GM12878 (cell line): ENCODE measurements around the gene OTUB2. TPM values are rescaled to one million over a fixed set of nuclear protein-coding genes. Genes with fewer than 3 reads are reported as not detected.
A peak's percentile ranks its signal among the peaks of the same experiment; 100 is the strongest.

Source experiments
- ATAC-seq: fragments of 200-7000 bp; cut with Tn5 transposase; 3 replicates; pipeline ENCODE4 v1.9.1; 2020; ENCODE audit warnings: mild to moderate bottlenecking, moderate library complexity
- BruUV-seq: library from RNA; stranded (reverse); fragments of 400-500 nt; replicated peaks from 2 replicates; lab custom pipeline; 2021; lab: Mats Ljungman, UMichigan
- CTCF ChIA-PET: fragments of 300-600 bp; sonication (Branson Sonifier 250); formaldehyde crosslinking; extraction: SDS; loops from one replicate; lab custom pipeline; 2021; ENCODE audit warnings: inconsistent platforms; lab: Yijun Ruan, JAX
- POLR2A ChIA-PET: fragments of 350-600 bp; formaldehyde crosslinking; extraction: SDS; loops from one replicate; lab custom pipeline; 2021; ENCODE audit warnings: inconsistent platforms; lab: Charles Lee
- RAD21 ChIA-PET: fragments of 300-600 bp; sonication (Branson Sonifier 250); formaldehyde crosslinking; loops from one replicate; lab custom pipeline; 2023; ENCODE audit warnings: antibody characterized with exemption; ENCODE audit not compliant: unreplicated experiment; lab: Charles Lee
- SMC1A ChIA-PET: fragments of 300-600 bp; sonication (Branson Sonifier 250); formaldehyde crosslinking; loops from one replicate; lab custom pipeline; 2023; ENCODE audit not compliant: unreplicated experiment, uncharacterized antibody; lab: Charles Lee
- DNase-seq: peaks from one replicate; pipeline ENCODE4 v3.0.0-alpha.2; 2011; ENCODE audit warnings: low read depth, low spot score
- FAIRE-seq: peaks from 3 replicates; lab custom pipeline; 2011; peaks lifted over from hg19 to GRCh38; lab: Jason Lieb, UNC
- H2AFZ ChIP-seq: 2 replicates; pipeline ENCODE4 v1.6.0; 2011; ENCODE audit warnings: low read depth, low read length, control low read depth; ENCODE audit not compliant: control insufficient read depth
- H3K27ac ChIP-seq: 2 replicates; pipeline ENCODE4 v1.5.1; 2011; ENCODE audit warnings: control low read depth; ENCODE audit not compliant: control insufficient read depth, insufficient read depth
- H3K27me3 ChIP-seq, 2 experiments: replicated peaks in 1 of 2; 2 replicates each; pipeline versions ENCODE4 v1.6.0 to v1.6.1; 2011; ENCODE audit warnings: low read length in 1 of 2; ENCODE audit not compliant: control insufficient read depth in 2 of 2, insufficient read depth in 2 of 2
- H3K36me3 ChIP-seq, 2 experiments: 2 replicates each; pipeline ENCODE4 v1.5.1; 2011; ENCODE audit warnings: low read length in 1 of 2; ENCODE audit not compliant: control insufficient read depth in 2 of 2, insufficient read depth in 2 of 2
- H3K4me1 ChIP-seq: 2 replicates; pipeline ENCODE4 v1.6.1; 2011; ENCODE audit warnings: mild to moderate bottlenecking, low read length, moderate library complexity, mixed read lengths; ENCODE audit not compliant: control insufficient read depth, insufficient read depth
- H3K4me2 ChIP-seq: 2 replicates; pipeline ENCODE4 v1.6.0; 2011; ENCODE audit warnings: control low read depth; ENCODE audit not compliant: control insufficient read depth, insufficient read depth
- H3K4me3 ChIP-seq: fragments of 200-600 bp; sonication (generic); 2 replicates; pipeline ENCODE4 v1.5.1; 2016
- H3K79me2 ChIP-seq: 2 replicates; pipeline ENCODE4 v1.6.0; 2011; ENCODE audit warnings: low read length; ENCODE audit not compliant: control insufficient read depth, insufficient read depth
- H3K9ac ChIP-seq: 2 replicates; pipeline ENCODE4 v1.8.0; 2011; ENCODE audit warnings: low read length, control low read depth, mixed read lengths; ENCODE audit not compliant: control insufficient read depth, insufficient read depth
- H3K9me3 ChIP-seq: replicated peaks from 3 replicates; pipeline ENCODE4 v1.5.1; 2011; ENCODE audit warnings: mild to moderate bottlenecking, low read length; ENCODE audit not compliant: control insufficient read depth, insufficient read depth
- H4K20me1 ChIP-seq: 2 replicates; pipeline ENCODE4 v1.6.0; 2011; ENCODE audit not compliant: control insufficient read depth, insufficient read depth
- BHLHE40 ChIP-seq, 2 experiments: fragments of 450-650 bp in 1 of 2; IDR thresholded peaks; 2 replicates each; pipeline ENCODE4 v1.6.1; 2011 to 2017; ENCODE audit warnings: low read depth in 2 of 2, borderline replicate concordance in 1 of 2, improper control_type of control experiment in 1 of 2, low read length in 1 of 2, mild to moderate bottlenecking in 1 of 2
- ESRRA ChIP-seq: IDR thresholded peaks from 2 replicates; pipeline ENCODE4 v1.6.1; 2012; ENCODE audit warnings: mild to moderate bottlenecking, low read length, improper control_type of control experiment
- NR2F1 ChIP-seq: fragments of 450-650 bp; conservative IDR thresholded peaks from 2 replicates; pipeline ENCODE4 v1.6.1; 2017; ENCODE audit warnings: mild to moderate bottlenecking
- RBBP5 ChIP-seq: fragments of 200-600 bp; sonication (generic); conservative IDR thresholded peaks from 2 replicates; pipeline ENCODE4 v1.6.1; 2016
- WGBS: methylation state at CpG from one replicate; pipeline ENCODE4 v1.1.6; 2016; ENCODE audit warnings: low lambda C conversion rate; ENCODE audit not compliant: insufficient replicate concordance, insufficient coverage; ENCODE audit errors: missing lambda C conversion rate; 5-methylcytosine and 5-hydroxymethylcytosine counted together
- in situ Hi-C: fragments of 300-500 bp; cut with MboI; formaldehyde crosslinking; loops from 9 replicates; pipeline ENCODE4 v1.14.3; 2018; ENCODE audit warnings: mixed read lengths
- intact Hi-C: fragments of 100-400 bp; cut with micrococcal nuclease; formaldehyde crosslinking; loops from one replicate; pipeline ENCODE4 v1.14.2; 2022; ENCODE audit not compliant: unreplicated experiment
- polyA plus RNA-seq, 11 experiments: library from polyadenylated mRNA; depleted of rRNA in 4 of 11; unstranded in 6 of 11; stranded (reverse) in 5 of 11; fragments of >200 nt; fragmentation: Nextera tagmentation in 4 of 11; fragmentation: Illumina TruSeq in 1 of 11; extraction: Ambion mirVana in 4 of 11; extraction: Trizol in 1 of 11; gene quantifications; 1 replicate in 1 of 11; 2 replicates in 10 of 11; pipeline versions ENCODE4 v1.2.1 to v1.2.3, GENCODE V29; 2011 to 2016; ENCODE audit warnings: inconsistent platforms in 2 of 11, missing spikeins in 2 of 11, low read depth in 1 of 11
- total RNA-seq, 4 experiments: library from RNA; depleted of rRNA in 3 of 4; stranded (reverse); fragments of >200 nt in 3 of 4; fragmentation: Illumina TruSeq in 1 of 4; extraction: Trizol in 1 of 4; gene quantifications; 2 replicates each; pipeline versions ENCODE4 v1.2.1 to v1.2.3, GENCODE V29; 2013 to 2021
- TF ChIP-seq, protein P1 (sequence below): fragments of 450-650 bp; IDR thresholded peaks from 2 replicates; pipeline ENCODE4 v1.6.1; 2017; ENCODE audit warnings: mild to moderate bottlenecking, moderate library complexity

The OTUB2 gene
- total and polyA plus RNA-seq, 10 of the 15 experiments (the other 5 are each of a cell fraction or from before 2014, with no cell fraction given), result 0.05 to 0.82 (median 0.43) TPM

DNA sequence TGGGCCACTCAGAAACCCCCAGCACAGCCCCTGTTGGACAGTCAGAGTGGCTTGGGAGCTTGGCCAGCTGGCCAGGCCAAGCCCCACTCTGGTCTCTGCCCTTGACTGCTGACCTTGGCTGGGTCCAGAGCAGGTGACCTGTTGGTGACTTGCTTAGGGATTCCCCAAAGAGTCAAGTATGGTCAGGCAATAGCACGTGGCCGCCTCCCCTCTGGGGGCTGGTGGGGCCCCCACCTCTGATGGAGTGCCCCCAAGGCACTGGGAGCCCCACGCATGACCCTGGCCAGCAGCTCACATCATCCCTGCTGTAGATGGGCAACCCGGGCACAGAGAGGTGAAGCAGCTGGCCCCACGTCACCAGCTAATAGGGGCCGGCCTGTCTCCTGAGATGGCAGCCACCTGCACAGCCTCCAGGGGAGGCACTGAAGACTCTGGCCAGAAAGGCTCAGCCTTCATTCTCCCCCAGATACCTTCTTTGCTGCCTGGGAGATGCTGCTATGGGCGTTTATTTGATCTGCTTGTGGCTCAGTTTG is 27.2 kb upstream of the OTUB2 start:
- Histone ChIP-seq H3K9ac (no peak overlapping the region), H3K4me3 (no peak overlapping the region), H3K27me3 (no peaks in the 10 kb centered on the region), H4K20me1 (no peaks in the 10 kb centered on the region), H3K27ac (no peak overlapping the region), H3K79me2 (no peaks in the 10 kb centered on the region), H2AFZ (no peak overlapping the region), H3K36me3 (no peaks in the 10 kb centered on the region), H3K4me2 (no peak overlapping the region), H3K9me3 (no peaks in the 10 kb centered on the region), H3K4me1 (peaks cover 26% of the 10 kb centered on the region)
- DNase-seq (no peak), ATAC-seq (peak; percentile 10; the same call in 2 of the 3 replicates), FAIRE-seq (no peak)
- SMC1A ChIA-PET, result interaction anchor here (0.6 to 7.3 kb wide), 21 partner anchors 8 to 344 kb away, joined by 3 to 180 read pairs (median 6); partner anchors contain the start of gene ASB2
- in situ Hi-C loops (no loop called here), intact Hi-C loops (no loop called here)
- RAD21 ChIA-PET, result interaction anchor here (0.9 to 9.3 kb wide), 15 partner anchors 9 to 138 kb away, joined by 3 to 344 read pairs (median 21); partner anchors contain the start of genes ASB2 and OTUB2
- 62% methylated on average over 7 of the region's 7 CpGs for WGBS
- POLR2A ChIA-PET, result interaction anchor here (1.0 to 3.4 kb wide), 13 partner anchors 8 to 59 kb away, joined by 3 to 33 read pairs (median 9); no protein-coding TSS in a partner anchor
- peak; percentile 59; the same call in 1 of the 2 replicates for TF ChIP-seq ESRRA
- TF ChIP-seq BHLHE40 (IDR thresholded peaks at IDR 0.05; ENCODE audit: borderline replicate concordance in 1 of 2, low read depth in 2 of 2, low read length in 1 of 2), result peak in 1 of 2 experiments; percentile 40; a peak in 1 of 4 replicates
- TF ChIP-seq, protein P1, sequence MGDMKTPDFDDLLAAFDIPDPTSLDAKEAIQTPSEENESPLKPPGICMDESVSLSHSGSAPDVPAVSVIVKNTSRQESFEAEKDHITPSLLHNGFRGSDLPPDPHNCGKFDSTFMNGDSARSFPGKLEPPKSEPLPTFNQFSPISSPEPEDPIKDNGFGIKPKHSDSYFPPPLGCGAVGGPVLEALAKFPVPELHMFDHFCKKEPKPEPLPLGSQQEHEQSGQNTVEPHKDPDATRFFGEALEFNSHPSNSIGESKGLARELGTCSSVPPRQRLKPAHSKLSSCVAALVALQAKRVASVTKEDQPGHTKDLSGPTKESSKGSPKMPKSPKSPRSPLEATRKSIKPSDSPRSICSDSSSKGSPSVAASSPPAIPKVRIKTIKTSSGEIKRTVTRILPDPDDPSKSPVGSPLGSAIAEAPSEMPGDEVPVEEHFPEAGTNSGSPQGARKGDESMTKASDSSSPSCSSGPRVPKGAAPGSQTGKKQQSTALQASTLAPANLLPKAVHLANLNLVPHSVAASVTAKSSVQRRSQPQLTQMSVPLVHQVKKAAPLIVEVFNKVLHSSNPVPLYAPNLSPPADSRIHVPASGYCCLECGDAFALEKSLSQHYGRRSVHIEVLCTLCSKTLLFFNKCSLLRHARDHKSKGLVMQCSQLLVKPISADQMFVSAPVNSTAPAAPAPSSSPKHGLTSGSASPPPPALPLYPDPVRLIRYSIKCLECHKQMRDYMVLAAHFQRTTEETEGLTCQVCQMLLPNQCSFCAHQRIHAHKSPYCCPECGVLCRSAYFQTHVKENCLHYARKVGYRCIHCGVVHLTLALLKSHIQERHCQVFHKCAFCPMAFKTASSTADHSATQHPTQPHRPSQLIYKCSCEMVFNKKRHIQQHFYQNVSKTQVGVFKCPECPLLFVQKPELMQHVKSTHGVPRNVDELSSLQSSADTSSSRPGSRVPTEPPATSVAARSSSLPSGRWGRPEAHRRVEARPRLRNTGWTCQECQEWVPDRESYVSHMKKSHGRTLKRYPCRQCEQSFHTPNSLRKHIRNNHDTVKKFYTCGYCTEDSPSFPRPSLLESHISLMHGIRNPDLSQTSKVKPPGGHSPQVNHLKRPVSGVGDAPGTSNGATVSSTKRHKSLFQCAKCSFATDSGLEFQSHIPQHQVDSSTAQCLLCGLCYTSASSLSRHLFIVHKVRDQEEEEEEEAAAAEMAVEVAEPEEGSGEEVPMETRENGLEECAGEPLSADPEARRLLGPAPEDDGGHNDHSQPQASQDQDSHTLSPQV, result 0 out of 2 replicates have a peak, but pooled peaks have one; percentile 5
- TF ChIP-seq NR2F1, result peak; percentile 21; the same call in 1 of the 2 replicates
- TF ChIP-seq RBBP5, result no peak
- CTCF ChIA-PET, result interaction anchor here (0.6 to 16.9 kb wide), 22 partner anchors 8 to 822 kb away, joined by 3 to 541 read pairs (median 7); partner anchors contain the start of gene ASB2
- BruUV-seq, result no TSS peak
